DND-41 (cell line): ENCODE results near the gene SPSB4.

Source experiments
- ATAC-seq: fragments of 200-7000 bp; cut with Tn5 transposase; 3 replicates; pipeline ENCODE4 v1.9.1; 2021; ENCODE audit warnings: low read depth; ENCODE audit not compliant: insufficient read depth
- DNase-seq: peaks from one replicate; pipeline ENCODE4 v3.0.0-alpha.2; 2020
- H2AFZ ChIP-seq: 2 replicates; pipeline ENCODE4 v1.6.0; 2012; ENCODE audit warnings: low read depth, low read length
- H3K27ac ChIP-seq: 2 replicates; pipeline ENCODE4 v1.5.1; 2012; ENCODE audit warnings: low read length, inconsistent platforms
- H3K27me3 ChIP-seq: fragments of 200-600 bp; sonication (generic); 2 replicates; pipeline ENCODE4 v1.6.0; 2012; ENCODE audit warnings: low read length, mild to moderate bottlenecking, inconsistent platforms; ENCODE audit not compliant: insufficient read depth, poor library complexity
- H3K36me3 ChIP-seq: 2 replicates; pipeline ENCODE4 v1.5.1; 2012; ENCODE audit warnings: low read length, inconsistent platforms; ENCODE audit not compliant: insufficient read depth
- H3K4me1 ChIP-seq: 2 replicates; pipeline ENCODE4 v1.5.1; 2012; ENCODE audit warnings: mild to moderate bottlenecking, low read length; ENCODE audit not compliant: insufficient read depth
- H3K4me2 ChIP-seq: 2 replicates; pipeline ENCODE4 v1.6.0; 2012; ENCODE audit warnings: mild to moderate bottlenecking, moderate library complexity, low read length, inconsistent platforms; ENCODE audit not compliant: insufficient read depth
- H3K4me3 ChIP-seq, 2 experiments: fragments of 200-600 bp in 1 of 2; shearing (Covaris generic) in 1 of 2; 2 replicates each; pipeline ENCODE4 v1.5.1; 2012 to 2016; ENCODE audit warnings: inconsistent platforms in 2 of 2, low read length in 2 of 2, mild to moderate bottlenecking in 2 of 2, low read depth in 1 of 2, moderate library complexity in 1 of 2
- H3K79me2 ChIP-seq: 2 replicates; pipeline ENCODE4 v1.6.0; 2012; ENCODE audit warnings: low read length, inconsistent platforms; ENCODE audit not compliant: insufficient read depth
- H3K9ac ChIP-seq: 2 replicates; pipeline ENCODE4 v1.6.0; 2012; ENCODE audit warnings: low read depth, mild to moderate bottlenecking, inconsistent platforms, low read length, moderate library complexity
- H3K9me3 ChIP-seq: 2 replicates; pipeline ENCODE4 v1.5.1; 2012; ENCODE audit warnings: low read length, moderate library complexity, mild to moderate bottlenecking, inconsistent platforms; ENCODE audit not compliant: insufficient read depth, severe bottlenecking
- H4K20me1 ChIP-seq: 2 replicates; pipeline ENCODE4 v1.6.0; 2012; ENCODE audit warnings: low read length; ENCODE audit not compliant: insufficient read depth
- EZH2 ChIP-seq: IDR thresholded peaks from 3 replicates; pipeline ENCODE4 v1.6.1; 2012; ENCODE audit warnings: borderline replicate concordance, low read depth, mild to moderate bottlenecking, moderate library complexity, low read length, inconsistent platforms; ENCODE audit not compliant: severe bottlenecking
- TF ChIP-seq, protein P1 (sequence below): IDR thresholded peaks from 2 replicates; pipeline ENCODE4 v1.5.1; 2012; ENCODE audit warnings: borderline replicate concordance, low read length, moderate library complexity, mild to moderate bottlenecking; ENCODE audit not compliant: poor library complexity, severe bottlenecking; ENCODE audit errors: extremely low read depth

SPSB4 gene

DNA sequence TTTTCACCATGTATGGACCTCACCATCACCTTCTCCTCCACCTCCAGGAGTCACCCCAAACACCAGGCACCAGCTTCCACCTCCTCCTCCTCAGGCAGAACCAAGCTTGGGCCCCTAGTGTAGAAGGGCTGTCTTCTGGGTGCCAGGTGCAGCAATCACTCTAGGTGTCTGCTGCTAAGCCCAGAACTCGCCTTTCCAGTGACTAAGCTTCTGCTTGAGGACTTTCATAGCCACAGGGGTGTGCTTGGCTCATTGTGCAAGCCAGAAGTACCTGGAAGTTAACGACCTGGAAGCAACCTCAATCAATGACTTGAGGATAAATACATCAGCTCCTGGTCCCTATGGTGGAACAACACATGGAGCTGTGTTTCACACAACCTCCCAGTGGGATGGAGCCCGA, 130.7 kb downstream of the SPSB4 start:
- Histone ChIP-seq H4K20me1 (no peaks in the 10 kb centered on the region), H3K4me2 (no peak overlapping the region), H3K79me2 (no peaks in the 10 kb centered on the region), H3K27me3 (no peaks in the 10 kb centered on the region), H3K36me3 (no peaks in the 10 kb centered on the region), H3K9me3 (peaks cover 11% of the 10 kb centered on the region), H3K9ac (no peak overlapping the region), H3K4me3 (no peak overlapping the region), H3K4me1 (no peaks in the 10 kb centered on the region), H3K27ac (no peak overlapping the region), H2AFZ (no peak overlapping the region)
- DNase-seq, result no peak
- no peak for TF ChIP-seq EZH2
- TF ChIP-seq, protein P1, sequence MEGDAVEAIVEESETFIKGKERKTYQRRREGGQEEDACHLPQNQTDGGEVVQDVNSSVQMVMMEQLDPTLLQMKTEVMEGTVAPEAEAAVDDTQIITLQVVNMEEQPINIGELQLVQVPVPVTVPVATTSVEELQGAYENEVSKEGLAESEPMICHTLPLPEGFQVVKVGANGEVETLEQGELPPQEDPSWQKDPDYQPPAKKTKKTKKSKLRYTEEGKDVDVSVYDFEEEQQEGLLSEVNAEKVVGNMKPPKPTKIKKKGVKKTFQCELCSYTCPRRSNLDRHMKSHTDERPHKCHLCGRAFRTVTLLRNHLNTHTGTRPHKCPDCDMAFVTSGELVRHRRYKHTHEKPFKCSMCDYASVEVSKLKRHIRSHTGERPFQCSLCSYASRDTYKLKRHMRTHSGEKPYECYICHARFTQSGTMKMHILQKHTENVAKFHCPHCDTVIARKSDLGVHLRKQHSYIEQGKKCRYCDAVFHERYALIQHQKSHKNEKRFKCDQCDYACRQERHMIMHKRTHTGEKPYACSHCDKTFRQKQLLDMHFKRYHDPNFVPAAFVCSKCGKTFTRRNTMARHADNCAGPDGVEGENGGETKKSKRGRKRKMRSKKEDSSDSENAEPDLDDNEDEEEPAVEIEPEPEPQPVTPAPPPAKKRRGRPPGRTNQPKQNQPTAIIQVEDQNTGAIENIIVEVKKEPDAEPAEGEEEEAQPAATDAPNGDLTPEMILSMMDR, result no peak
- ATAC-seq, result no peak

- no peak overlapping the region for H3K4me2 ChIP-seq
- H3K27ac ChIP-seq, result no peak overlapping the region
- H2AFZ ChIP-seq, result no peak overlapping the region
- H3K4me3 ChIP-seq, result no peak overlapping the region
- H3K4me1 ChIP-seq, result no peaks in the 10 kb centered on the region
- H3K27me3 ChIP-seq, result no peaks in the 10 kb centered on the region
- DNase-seq (no peak), ATAC-seq (no peak)
- no peaks in the 10 kb centered on the region for H3K79me2 ChIP-seq
- H3K9me3 ChIP-seq, result peaks cover 11% of the 10 kb centered on the region
- TF ChIP-seq, protein P1, result no peak
- TF ChIP-seq EZH2, result no peak
- H3K36me3 ChIP-seq, result no peaks in the 10 kb centered on the region
- no peak overlapping the region for H3K9ac ChIP-seq
- H4K20me1 ChIP-seq, result no peaks in the 10 kb centered on the region
These were observed 132.5 kb downstream of the SPSB4 start for GRCh38 chr3:141183606-141184005.

- ATAC-seq (no peak), DNase-seq (no peak)
- H3K4me3 ChIP-seq, result no peak overlapping the region
- no peaks in the 10 kb centered on the region for H4K20me1 ChIP-seq
- H3K27ac ChIP-seq, result no peak overlapping the region
- H3K36me3 ChIP-seq, result no peaks in the 10 kb centered on the region
- no peaks in the 10 kb centered on the region for H3K4me1 ChIP-seq
- H2AFZ ChIP-seq, result no peak overlapping the region
- no peak overlapping the region for H3K9ac ChIP-seq
- TF ChIP-seq, protein P1, result no peak
- no peak for TF ChIP-seq EZH2
- H3K79me2 ChIP-seq, result no peaks in the 10 kb centered on the region
- no peaks in the 10 kb centered on the region for H3K27me3 ChIP-seq
- H3K4me2 ChIP-seq, result no peak overlapping the region
- peaks cover 11% of the 10 kb centered on the region for H3K9me3 ChIP-seq
These were observed 133.3 kb downstream of the SPSB4 start for GRCh38 chr3:141184430-141184829.

DNA sequence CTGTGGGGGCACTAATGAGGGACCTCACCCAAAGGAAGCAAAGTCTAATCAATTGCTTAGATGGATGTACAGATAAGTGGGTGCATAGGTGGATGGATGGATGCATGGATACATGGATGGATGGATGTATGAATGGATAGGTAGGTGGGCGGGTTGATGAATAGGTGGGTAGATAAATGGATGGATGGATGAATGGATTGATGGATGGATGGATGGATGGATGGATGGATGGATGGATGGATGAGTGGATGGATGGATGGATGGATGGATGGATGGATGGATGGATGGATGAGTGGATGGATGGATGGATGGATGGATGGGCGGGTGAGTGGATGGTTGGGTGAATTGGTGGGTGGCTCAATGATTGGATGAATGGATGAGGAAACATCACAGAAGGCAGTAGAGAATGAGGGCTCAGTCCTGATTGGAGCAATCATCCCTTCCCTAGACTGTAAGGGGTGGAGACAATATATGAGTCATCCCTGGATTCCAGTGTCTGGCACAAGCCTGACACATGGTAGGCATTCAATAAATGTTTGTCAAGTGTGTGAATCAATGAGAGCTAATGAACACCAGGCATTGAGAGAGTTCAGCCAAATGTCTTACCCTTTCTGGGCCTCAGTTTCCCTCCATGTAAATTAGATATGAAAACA, 140.1 kb downstream of the SPSB4 start:
- no peak overlapping the region; the same call in 1 of the 2 replicates for H3K27ac ChIP-seq
- no peaks in the 10 kb centered on the region for H3K9me3 ChIP-seq
- H3K36me3 ChIP-seq, result no peaks in the 10 kb centered on the region
- H4K20me1 ChIP-seq, result no peaks in the 10 kb centered on the region
- peaks cover 20% of the 10 kb centered on the region for H3K4me1 ChIP-seq
- ATAC-seq (no peak), DNase-seq (no peak)
- no peak for TF ChIP-seq EZH2
- TF ChIP-seq, protein P1, result no peak
- no peak overlapping the region for H3K9ac ChIP-seq
- no peaks in the 10 kb centered on the region for H3K79me2 ChIP-seq
- H3K4me3 ChIP-seq, result no peak overlapping the region
- no peaks in the 10 kb centered on the region for H3K27me3 ChIP-seq
- H3K4me2 ChIP-seq, result no peak overlapping the region
- H2AFZ ChIP-seq, result no peak overlapping the region
